Inflammatory macrophage treated with lipopolysaccharide for 4 hours (primary cell): ENCODE data around the gene PACSIN3.

Experiments used
- DNase-seq: peaks from one replicate; pipeline ENCODE4 v3.0.0-alpha.2; 2020

The PACSIN3 gene

GRCh38 chr11:47175746-47176327 is 10.4 kb downstream of the PACSIN3 start:
- peak; percentile 69 for DNase-seq

DNA sequence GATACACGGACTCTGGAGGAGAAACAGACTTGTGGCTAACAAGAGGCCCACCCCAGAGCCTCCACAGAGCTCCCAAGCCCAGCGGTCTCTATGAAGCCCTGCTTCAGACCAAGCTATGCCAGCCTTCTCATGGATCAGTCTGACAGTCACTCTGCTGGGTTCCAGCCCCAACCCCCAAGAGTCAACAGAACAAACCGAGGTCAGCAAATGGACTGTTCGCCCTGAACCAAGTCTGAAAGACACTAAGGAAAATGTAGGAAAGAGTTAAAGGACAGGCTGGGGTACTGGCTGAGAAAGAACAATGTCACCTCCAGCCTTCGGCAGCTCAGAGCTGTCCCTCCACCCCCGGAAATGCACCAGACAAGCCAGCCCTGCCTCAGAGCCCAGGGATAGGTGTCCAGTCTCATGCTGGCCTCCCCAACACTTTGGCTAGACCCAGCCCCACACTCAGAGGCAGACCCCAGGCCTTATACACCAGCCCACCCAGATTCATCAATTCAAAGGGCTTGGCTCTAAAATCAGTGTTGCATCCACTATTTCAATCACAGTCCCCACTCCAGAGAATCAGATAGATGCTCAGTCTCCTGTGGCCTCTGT is 13.4 kb downstream of the PACSIN3 start:
- no peak for DNase-seq

- DNase-seq = no peak
Measured at GRCh38 chr11:47171856-47172255, 14.4 kb downstream of the PACSIN3 start.

DNA sequence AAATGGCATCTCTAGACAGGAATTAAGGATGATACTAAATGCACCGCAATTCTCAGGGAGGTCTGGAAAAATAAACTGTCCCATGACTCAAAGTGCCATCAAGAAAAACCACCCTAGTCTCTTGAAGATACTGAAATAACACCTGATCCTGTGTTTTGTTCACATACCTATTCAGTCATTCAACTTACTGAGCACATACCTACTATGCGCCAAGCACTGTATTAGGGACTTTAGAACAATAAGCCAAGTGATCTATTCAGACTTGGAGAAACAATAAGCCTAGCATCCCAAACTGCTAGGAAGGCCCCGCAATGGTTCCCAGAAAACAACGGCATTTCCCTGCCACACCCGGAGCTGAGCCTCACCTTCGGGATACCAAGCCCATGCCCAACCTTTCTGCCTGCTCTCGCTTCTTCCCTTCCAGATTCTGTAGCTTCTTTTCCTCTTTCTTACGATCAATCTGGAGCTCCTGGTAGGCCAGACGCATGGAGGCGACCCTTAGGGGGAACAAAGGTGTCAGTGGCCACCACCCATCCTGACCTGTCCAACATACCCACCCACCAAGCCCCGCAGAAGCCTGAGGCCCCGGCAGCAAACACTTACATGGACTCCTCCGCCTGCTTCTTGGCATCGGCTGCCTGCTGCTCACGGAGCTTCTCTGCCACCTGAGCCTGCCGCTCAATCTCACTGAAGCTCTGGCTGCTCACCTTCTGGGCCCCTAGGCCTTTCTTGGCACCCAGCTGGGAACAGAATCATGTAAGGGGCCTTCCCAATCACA is 15.0 kb downstream of the PACSIN3 start:
- no peak for DNase-seq

- no peak for DNase-seq
Measured at GRCh38 chr11:47166368-47166767, 19.9 kb downstream of the PACSIN3 start.

DNA sequence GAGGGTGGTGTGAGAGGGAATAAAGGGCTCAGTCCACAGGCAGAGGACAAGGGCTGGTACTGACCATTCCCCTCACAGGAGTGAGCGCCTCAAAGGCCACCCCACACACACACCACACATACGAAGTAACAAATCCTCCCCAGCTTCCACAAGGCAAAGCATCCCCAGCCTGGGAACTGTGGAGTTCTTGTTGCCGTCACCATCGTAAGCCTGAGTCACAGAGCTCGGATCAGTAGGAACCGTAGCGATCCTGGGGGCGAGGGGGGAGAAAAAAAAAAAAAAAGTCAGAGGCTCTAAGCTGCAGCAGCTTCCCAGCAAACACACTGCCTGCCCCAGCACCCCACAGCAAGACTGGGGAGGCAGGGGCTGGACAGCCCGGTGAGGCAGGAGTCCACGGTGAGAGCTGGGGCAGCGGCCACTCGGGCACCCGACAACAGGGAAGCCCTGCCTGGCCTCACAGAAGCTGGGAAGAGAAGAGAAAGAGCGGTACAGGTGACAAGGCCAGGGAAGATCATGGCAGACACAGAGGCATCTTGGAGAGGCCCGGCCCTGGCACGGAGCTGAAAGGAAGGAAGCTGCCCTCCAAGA is 20.9 kb downstream of the PACSIN3 start:
- DNase-seq = no peak

GRCh38 chr11:47164321-47164720 is 21.9 kb downstream of the PACSIN3 start:
- DNase-seq = no peak

DNA sequence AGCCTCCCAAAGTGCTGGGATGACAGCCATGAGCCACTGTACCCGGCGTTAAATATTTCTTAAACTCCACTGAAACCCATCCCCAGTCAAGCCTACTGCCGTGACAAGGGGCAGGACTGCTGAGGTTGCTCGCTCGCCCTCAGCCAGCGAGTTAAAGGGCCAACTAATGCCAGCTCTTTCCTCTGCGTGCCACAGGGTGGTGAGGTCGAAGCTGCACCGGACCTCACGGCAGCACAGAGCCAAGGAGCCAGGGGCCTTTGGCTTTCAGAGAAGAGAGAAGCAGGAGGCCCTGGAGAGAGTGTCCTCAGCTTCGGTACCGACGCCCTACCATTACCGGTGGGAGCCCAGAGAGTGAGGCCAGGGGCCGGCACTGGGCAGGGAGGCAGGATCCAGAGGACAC is 22.3 kb downstream of the PACSIN3 start:
- DNase-seq = no peak

DNA sequence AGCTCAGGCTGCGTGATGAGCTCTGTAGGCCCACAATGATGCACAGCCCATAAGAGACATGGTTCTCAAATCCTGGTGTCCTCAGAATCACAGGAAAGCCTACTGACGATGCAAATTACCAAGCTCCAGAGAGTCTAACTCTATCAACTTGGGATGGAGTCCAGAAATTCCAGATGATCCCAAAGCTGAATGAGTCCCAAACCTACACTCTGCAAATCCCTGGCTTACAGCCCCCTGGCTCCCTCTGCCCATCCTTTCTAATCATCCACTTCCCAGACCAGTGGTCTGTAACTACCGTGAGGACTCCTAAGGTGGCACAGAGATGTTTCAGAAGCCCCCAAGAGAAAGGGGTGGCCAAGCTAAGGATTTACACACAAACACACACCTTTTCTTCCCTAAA is 23.0 kb downstream of the PACSIN3 start:
- no peak for DNase-seq

GRCh38 chr11:47162426-47162825 is 23.8 kb downstream of the PACSIN3 start:
- DNase-seq = no peak

- DNase-seq = no peak
Measured at GRCh38 chr11:47161890-47162289, 24.3 kb downstream of the PACSIN3 start.

- DNase-seq = peak; percentile 54
Measured at GRCh38 chr11:47161134-47161854, 24.9 kb downstream of the PACSIN3 start.

- no peak for DNase-seq
Measured at GRCh38 chr11:47160753-47161133, 25.5 kb downstream of the PACSIN3 start.

DNA sequence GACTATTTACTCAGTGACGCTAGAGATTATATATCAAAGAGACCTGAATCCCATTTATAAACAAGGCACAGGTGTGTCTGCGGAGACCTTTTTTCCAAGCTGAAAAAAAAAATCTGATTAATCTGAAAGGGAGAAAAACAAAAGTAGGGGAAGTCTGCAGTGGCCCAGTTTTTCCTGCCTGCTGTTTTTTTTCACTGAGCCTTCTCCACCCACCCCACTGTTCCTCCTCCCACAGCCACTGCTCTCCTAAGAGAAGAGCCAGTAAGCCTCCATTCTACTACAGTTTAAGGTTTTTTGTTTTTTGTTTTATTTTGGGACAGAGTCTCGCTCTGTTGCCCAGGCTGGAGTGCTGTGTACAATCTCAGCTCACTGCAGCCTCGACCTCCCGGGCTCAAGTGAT is 28.0 kb downstream of the PACSIN3 start:
- no peak for DNase-seq

GRCh38 chr11:47157805-47158204 is 28.4 kb downstream of the PACSIN3 start:
- DNase-seq = no peak

DNA sequence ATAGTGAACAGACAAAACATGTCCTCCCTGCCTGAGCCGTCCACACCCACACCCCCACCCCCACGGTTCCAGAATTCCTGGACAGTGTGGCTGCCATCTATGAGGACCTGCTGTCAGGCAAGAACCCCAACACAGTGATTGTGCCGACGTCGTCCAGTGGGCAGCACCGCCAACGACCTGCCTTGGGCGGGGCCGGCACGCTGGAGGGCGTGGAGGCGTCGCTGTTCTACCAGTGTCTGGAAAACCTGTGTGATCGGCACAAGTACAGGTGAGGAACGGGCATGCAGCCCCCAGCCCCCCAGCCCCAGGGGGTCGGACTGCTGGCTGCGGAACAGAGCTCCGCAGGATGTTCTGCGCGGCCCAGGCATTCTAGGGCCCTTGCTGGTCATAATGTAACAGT is 29.3 kb downstream of the PACSIN3 start:
- no peak for DNase-seq

GRCh38 chr11:47156333-47156732 is 29.9 kb downstream of the PACSIN3 start:
- DNase-seq = no peak

GRCh38 chr11:47155879-47156278 is 30.4 kb downstream of the PACSIN3 start:
- DNase-seq = no peak

GRCh38 chr11:47154616-47155570 is 31.3 kb downstream of the PACSIN3 start:
- no peak for DNase-seq

DNA sequence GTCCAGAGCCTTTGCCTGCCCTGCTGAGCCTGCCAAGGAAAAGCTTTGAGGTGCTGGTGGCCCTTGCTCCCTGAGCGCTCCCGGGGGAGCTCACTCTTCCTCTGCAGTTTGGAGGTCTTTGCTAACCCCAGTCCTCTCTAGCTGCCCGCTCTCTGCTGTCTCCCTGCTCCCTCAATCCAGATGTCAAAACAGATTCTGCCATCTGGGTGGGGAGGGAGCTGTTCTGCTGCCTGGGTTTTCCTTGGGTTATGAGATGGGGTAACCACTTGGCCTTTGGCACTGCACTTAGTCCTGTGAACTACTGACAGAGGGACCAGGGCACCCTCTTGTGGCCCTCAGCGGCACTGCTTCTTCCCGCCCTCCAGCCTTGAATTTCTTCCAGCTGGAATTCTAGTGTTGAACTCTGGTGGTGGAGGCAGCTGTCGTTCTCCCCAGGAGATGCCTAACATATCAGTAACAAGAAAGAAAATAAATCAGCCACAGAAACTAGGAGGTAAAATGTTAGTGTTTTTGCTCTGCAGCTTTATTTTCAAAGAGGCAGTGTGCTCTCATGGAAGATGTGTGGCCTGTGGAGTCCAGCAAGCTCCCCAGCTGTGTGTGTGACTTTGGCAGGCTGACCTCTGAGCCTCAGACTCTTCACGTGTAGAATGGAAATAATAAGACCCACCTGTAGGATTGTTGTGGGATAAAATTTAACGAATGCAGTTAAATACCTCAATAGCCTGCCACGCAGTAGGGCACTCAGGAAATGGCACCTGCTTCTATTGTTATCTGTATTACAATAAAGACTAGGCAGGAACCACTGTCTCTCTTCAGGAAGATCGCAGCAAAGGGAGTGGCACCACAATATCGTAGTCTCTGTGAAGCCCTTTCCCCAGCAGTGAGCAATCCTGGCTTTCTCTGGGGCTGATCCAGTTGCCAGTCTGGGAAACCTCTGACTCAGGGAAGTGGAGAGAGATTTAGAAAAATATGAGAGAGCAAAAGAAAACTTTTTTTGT is 33.0 kb downstream of the PACSIN3 start:
- DNase-seq = peak; percentile 65
